Choroid plexus epithelial cell (primary cell): ENCODE data around the gene COL13A1.

Source experiments
- DNase-seq: peaks from one replicate; pipeline ENCODE4 v3.0.0-alpha.2; 2010; ENCODE audit warnings: low read depth
- H3K4me3 ChIP-seq: 2 replicates; pipeline ENCODE4 v1.5.1; 2011; ENCODE audit warnings: low read depth, mild to moderate bottlenecking, control low read depth, low read length, moderate library complexity
- CTCF ChIP-seq: conservative IDR thresholded peaks from 2 replicates; pipeline ENCODE4 v1.5.1; 2011; ENCODE audit warnings: low read depth, mild to moderate bottlenecking, control low read depth, inconsistent platforms, low read length, moderate library complexity

The COL13A1 gene

GRCh38 chr10:69836731-69837030 is 35.0 kb downstream of the COL13A1 start:
- DNase-seq, result no peak
- no peak for TF ChIP-seq CTCF
- H3K4me3 ChIP-seq, result no peak overlapping the region

- no peak overlapping the region for H3K4me3 ChIP-seq
- TF ChIP-seq CTCF, result no peak
Observed at GRCh38 chr10:69837261-69837660, 35.6 kb downstream of the COL13A1 start.

GRCh38 chr10:69838418-69838817 is 36.7 kb downstream of the COL13A1 start:
- no peak overlapping the region for H3K4me3 ChIP-seq
- TF ChIP-seq CTCF, result no peak
- DNase-seq, result no peak

More at GRCh38 chr10:69837261-69837660, 35.6 kb downstream of the COL13A1 start:
- no peak for DNase-seq

GRCh38 chr10:69838853-69839252 is 37.1 kb downstream of the COL13A1 start:
- H3K4me3 ChIP-seq, result no peak overlapping the region
- DNase-seq, result peak; percentile 93
- no peak for TF ChIP-seq CTCF

GRCh38 chr10:69839696-69840345 is 38.1 kb downstream of the COL13A1 start:
- no peak overlapping the region for H3K4me3 ChIP-seq
- no peak for TF ChIP-seq CTCF
- DNase-seq, result peak; percentile 72

GRCh38 chr10:69840773-69841172 is 39.1 kb downstream of the COL13A1 start:
- no peak overlapping the region for H3K4me3 ChIP-seq
- DNase-seq, result no peak
- TF ChIP-seq CTCF, result no peak

GRCh38 chr10:69842020-69842419 is 40.3 kb downstream of the COL13A1 start:
- H3K4me3 ChIP-seq, result no peak overlapping the region
- no peak for DNase-seq
- TF ChIP-seq CTCF, result no peak
